Tibial nerve (tissue), 4 donors: ENCODE data around the gene GINS3. TPM values are rescaled to one million over a fixed set of nuclear protein-coding genes. Genes with fewer than 3 reads are reported as not detected.
A peak's percentile ranks its signal among the peaks of the same experiment; 100 is the strongest.

Source experiments
- DNase-seq, 2 donors: peaks; one replicate each; pipeline ENCODE4 v3.0.0-alpha.2; 2019; ENCODE audit warnings: low spot score in 2 of 2
- H3K27ac ChIP-seq, 4 donors: fragments of 200-600 bp; sonication (generic) in 3 of 4; one replicate each; pipeline ENCODE4 v1.5.1; 2017 to 2019; ENCODE audit warnings: mild to moderate bottlenecking in 1 of 4
- H3K27me3 ChIP-seq, 2 donors: fragments of 200-600 bp; sonication (generic) in 1 of 2; one replicate each; pipeline versions ENCODE4 v1.5.1 to v1.6.0; 2017 to 2019
- H3K36me3 ChIP-seq, 3 donors: fragments of 200-600 bp; sonication (generic); one replicate each; pipeline ENCODE4 v1.5.1; 2018 to 2019
- H3K4me1 ChIP-seq, 4 donors: fragments of 200-600 bp; sonication (generic) in 3 of 4; one replicate each; pipeline ENCODE4 v1.5.1; 2017 to 2019
- H3K4me3 ChIP-seq, 4 donors: fragments of 200-600 bp; sonication (generic) in 3 of 4; one replicate each; pipeline ENCODE4 v1.5.1; 2017 to 2019; ENCODE audit warnings: mild to moderate bottlenecking in 1 of 4, moderate library complexity in 1 of 4
- H3K9me3 ChIP-seq, 4 donors: fragments of 200-600 bp; sonication (generic) in 3 of 4; one replicate each; pipeline ENCODE4 v1.5.1; 2017 to 2019
- EP300 ChIP-seq, 2 donors: sonication (generic); formaldehyde crosslinking; IDR thresholded peaks; one replicate each; pipeline ENCODE4 v1.6.1; 2017; ENCODE audit warnings: antibody characterized with exemption in 2 of 2, mild to moderate bottlenecking in 1 of 2
- POLR2A ChIP-seq, 2 donors: fragments of 450-650 bp; IDR thresholded peaks; one replicate each; pipeline ENCODE4 v1.6.1; 2017; ENCODE audit warnings: antibody characterized with exemption in 2 of 2, mild to moderate bottlenecking in 2 of 2, moderate library complexity in 2 of 2
- WGBS, 2 donors: methylation state at CpG; one replicate each; pipeline ENCODE4 v1.1.5; 2018; 5-methylcytosine and 5-hydroxymethylcytosine counted together
- total RNA-seq, 4 donors: library from RNA; depleted of rRNA; stranded (reverse); fragments of >200 nt; gene quantifications; one replicate each; pipeline ENCODE4 v1.1.0, GENCODE V29; 2016
- TF ChIP-seq, protein P1 (sequence below), 5 experiments: fragments of 200-600 bp in 3 of 5; fragments of 450-650 bp in 2 of 5; sonication (generic) in 3 of 5; IDR thresholded peaks; one replicate each; pipeline ENCODE4 v1.5.1; 2016 to 2019; ENCODE audit warnings: antibody characterized with exemption in 5 of 5, mild to moderate bottlenecking in 3 of 5, moderate library complexity in 2 of 5

Gene GINS3
- total RNA-seq, 4 donors from 2014 or later, result 1.5 to 5.7 (median 2.7) TPM

DNA sequence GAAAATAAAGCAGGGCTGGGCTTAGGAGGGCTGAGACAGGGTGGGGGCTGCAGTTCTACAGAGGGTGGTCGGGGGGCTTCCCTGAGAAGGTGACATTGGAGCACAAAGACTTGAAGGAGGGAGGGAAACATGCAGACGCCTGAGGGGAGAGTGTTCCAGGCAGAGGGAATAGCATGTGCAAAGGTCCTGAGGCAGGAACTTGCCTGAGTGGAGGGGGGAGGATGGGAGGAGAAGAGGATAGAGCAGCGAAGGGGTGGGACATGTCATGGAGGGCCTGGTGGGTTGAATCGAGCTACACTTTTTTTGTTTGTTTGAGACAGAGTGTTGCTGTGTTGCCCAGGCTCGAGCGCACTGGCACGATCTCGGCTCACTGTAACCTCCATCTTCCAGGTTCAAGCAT lies 33.0 kb downstream of the GINS3 start:
- no peaks in the 10 kb centered on the region for H3K4me1 ChIP-seq
- H3K9me3 ChIP-seq, result no peaks in the 10 kb centered on the region
- TF ChIP-seq, protein P1, sequence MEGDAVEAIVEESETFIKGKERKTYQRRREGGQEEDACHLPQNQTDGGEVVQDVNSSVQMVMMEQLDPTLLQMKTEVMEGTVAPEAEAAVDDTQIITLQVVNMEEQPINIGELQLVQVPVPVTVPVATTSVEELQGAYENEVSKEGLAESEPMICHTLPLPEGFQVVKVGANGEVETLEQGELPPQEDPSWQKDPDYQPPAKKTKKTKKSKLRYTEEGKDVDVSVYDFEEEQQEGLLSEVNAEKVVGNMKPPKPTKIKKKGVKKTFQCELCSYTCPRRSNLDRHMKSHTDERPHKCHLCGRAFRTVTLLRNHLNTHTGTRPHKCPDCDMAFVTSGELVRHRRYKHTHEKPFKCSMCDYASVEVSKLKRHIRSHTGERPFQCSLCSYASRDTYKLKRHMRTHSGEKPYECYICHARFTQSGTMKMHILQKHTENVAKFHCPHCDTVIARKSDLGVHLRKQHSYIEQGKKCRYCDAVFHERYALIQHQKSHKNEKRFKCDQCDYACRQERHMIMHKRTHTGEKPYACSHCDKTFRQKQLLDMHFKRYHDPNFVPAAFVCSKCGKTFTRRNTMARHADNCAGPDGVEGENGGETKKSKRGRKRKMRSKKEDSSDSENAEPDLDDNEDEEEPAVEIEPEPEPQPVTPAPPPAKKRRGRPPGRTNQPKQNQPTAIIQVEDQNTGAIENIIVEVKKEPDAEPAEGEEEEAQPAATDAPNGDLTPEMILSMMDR (IDR thresholded peaks at IDR 0.05), result no peak
- WGBS, 2 donors, result 87 to 88% methylated on average over 8 of the region's 8 CpGs
- no peaks in the 10 kb centered on the region for H3K27me3 ChIP-seq
- no peak for DNase-seq
- H3K4me3 ChIP-seq, result no peak overlapping the region
- H3K27ac ChIP-seq, result peak overlapping the region in 1 of 4 donors; percentile 27
- H3K36me3 ChIP-seq, result no peaks in the 10 kb centered on the region

DNA sequence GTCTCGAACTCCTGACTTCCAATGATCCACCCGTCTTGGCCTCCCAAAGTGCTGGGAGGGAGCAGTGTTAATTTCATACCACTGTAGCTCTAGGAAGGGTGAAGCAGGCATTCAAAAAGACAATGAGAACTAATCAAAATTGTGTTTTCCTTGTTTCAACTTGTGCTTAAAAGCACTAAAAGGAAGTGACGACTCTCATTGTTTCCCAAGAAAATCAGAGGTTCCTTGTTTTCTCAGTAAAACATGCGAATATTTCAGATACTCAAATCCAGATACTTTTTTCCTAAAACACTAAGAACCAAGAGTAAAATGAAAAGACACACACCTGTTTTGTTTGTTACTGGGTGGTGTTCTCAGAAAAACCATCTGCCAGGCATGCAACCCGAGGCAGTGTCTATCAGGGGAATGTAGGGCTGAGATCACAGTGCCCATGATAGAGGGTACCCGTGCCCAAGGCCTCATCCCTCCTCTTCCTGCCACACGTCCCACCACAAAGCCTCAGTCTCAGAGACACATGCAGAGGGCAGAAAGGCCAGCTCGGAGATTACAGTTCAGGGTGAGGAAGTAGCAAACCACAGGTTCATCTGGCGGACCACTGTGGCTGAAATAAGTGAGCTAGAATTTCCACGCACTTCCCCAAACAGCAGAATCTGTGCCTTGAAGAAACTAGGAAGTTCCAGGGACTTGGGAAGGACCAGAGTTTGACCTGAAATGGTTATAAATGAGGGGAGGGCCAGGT lies 33.7 kb downstream of the GINS3 start:
- Histone ChIP-seq H3K27ac (peak overlapping the region in 1 of 4 donors; percentile 27), H3K4me3 (no peak overlapping the region), H3K9me3 (no peaks in the 10 kb centered on the region), H3K36me3 (no peaks in the 10 kb centered on the region), H3K27me3 (no peaks in the 10 kb centered on the region), H3K4me1 (no peaks in the 10 kb centered on the region)
- peak in 1 of 2 donors; percentile 17 for DNase-seq
- WGBS, 2 donors, result 68 to 69% methylated on average over 10 of the region's 10 CpGs
- TF ChIP-seq, protein P1 (IDR thresholded peaks at IDR 0.05), result no peak
- TF ChIP-seq EP300 (IDR thresholded peaks at IDR 0.05), result peak in 1 of 2 donors; percentile 32

DNA sequence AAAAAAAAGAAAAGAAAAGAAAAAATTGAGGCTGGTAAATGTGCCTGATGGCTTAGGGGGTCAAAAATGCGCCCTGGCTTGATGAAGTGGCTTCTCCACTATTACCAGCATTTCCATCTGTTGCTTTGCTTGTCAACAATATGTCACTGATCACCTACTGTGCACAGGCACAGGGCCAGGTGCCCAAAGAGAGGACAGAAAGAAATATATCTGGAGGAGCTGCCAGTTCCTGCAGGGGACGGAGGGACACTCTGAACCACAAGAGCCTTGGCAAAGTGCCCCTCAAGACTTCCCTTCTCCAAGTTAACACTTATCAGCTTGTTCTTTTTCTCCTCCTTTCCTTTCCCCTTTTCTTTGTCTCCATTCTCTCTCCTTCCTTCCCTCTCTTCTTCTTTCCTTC lies 34.7 kb downstream of the GINS3 start:
- Histone ChIP-seq H3K27ac (no peak overlapping the region), H3K36me3 (no peaks in the 10 kb centered on the region), H3K27me3 (no peaks in the 10 kb centered on the region), H3K4me3 (no peak overlapping the region), H3K4me1 (no peaks in the 10 kb centered on the region), H3K9me3 (no peaks in the 10 kb centered on the region)
- 49 to 57% methylated on average over 2 of the region's 2 CpGs for WGBS, 2 donors
- DNase-seq, result peak in 1 of 2 donors; percentile 31
- TF ChIP-seq EP300 (IDR thresholded peaks at IDR 0.05), result no peak
- TF ChIP-seq POLR2A (IDR thresholded peaks at IDR 0.05), result no peak

DNA sequence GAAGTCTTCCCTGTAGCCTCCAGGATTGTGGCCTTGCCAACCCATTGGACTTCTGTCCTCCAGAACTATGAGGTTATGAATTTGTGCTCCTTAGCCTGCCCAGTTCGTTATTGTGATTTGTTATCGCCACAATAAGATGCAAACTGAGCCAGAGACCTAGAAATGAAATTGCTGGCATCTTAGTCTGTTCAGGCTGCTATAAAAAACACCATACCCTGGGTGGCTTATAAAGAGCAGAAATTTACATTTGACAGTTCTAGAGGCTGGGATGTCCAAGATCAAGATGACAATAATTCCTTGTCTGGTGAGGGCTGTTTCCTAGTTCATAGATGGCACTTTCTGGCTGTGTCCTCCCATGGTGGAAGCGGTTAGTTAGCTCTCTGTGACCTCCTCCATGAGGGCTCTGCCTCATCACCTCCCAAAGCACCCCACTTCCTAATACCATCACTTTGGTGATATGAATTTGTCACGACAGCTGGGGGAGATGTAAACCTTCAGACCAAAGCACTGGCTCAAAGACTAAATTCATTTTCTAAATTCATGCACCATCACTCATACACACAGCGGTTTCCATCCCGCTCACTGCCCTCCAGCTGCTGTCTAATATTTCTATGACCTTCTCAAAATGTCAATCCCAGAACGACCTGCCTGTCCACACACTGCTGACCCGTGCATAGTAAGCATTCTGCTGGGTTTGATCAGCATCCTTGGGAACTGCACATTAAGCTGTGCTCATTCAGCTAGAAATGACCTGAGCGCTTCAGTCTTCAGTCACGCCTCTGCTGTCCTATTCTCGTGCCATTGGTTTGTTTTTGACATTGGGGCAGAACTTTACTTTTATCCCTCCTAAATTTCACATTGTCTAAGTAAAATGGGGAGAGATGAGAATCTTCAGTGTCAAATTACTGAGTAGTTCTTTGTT lies 36.6 kb downstream of the GINS3 start:
- no peak for DNase-seq
- H3K9me3 ChIP-seq, result no peaks in the 10 kb centered on the region
- no peaks in the 10 kb centered on the region for H3K4me1 ChIP-seq
- no peaks in the 10 kb centered on the region for H3K27me3 ChIP-seq
- H3K27ac ChIP-seq, result no peak overlapping the region
- WGBS, 2 donors, result 68 to 73% methylated on average over 11 of the region's 11 CpGs
- no peak for TF ChIP-seq EP300 (IDR thresholded peaks at IDR 0.05)
- TF ChIP-seq, protein P1 (IDR thresholded peaks at IDR 0.05), result no peak
- no peak for TF ChIP-seq POLR2A (IDR thresholded peaks at IDR 0.05)
- no peak overlapping the region for H3K4me3 ChIP-seq
- no peaks in the 10 kb centered on the region for H3K36me3 ChIP-seq

DNA sequence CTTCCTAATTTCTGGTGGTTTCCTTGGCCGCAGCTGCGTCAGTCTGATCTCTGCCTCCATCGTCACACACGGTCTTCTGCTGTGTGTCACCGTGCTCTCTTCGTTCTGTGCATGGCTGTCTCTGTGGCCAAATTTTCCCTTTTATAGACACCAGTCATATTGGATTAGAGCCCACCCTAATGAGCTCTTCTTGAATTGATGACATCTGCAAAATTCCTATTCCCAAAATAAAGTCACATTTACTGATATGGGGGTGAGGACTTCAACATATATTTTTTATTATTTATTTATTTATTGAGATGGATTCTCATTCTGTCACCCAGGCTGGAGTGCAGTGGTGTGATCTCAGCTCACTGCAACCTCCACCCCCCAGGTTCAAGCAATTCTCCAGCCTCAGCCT lies 38.4 kb downstream of the GINS3 start:
- 81 to 90% methylated on average over 6 of the region's 6 CpGs for WGBS, 2 donors
- no peak overlapping the region for H3K27ac ChIP-seq
- TF ChIP-seq EP300 (IDR thresholded peaks at IDR 0.05) (no peak), POLR2A (IDR thresholded peaks at IDR 0.05) (no peak)
- TF ChIP-seq, protein P1 (IDR thresholded peaks at IDR 0.05), result no peak
- no peaks in the 10 kb centered on the region for H3K4me1 ChIP-seq
- H3K4me3 ChIP-seq, result no peak overlapping the region
- H3K9me3 ChIP-seq, result no peaks in the 10 kb centered on the region
- DNase-seq, result no peak
- H3K27me3 ChIP-seq, result no peaks in the 10 kb centered on the region
- H3K36me3 ChIP-seq, result no peaks in the 10 kb centered on the region
